Measurements from ENCODE around the gene CRYGS.
"Not testable (repeated sequence)": the region's sequence is repeated elsewhere in the genome, so short reads cannot be mapped to it uniquely, and the experiment has no call there.

Gene CRYGS

DNA sequence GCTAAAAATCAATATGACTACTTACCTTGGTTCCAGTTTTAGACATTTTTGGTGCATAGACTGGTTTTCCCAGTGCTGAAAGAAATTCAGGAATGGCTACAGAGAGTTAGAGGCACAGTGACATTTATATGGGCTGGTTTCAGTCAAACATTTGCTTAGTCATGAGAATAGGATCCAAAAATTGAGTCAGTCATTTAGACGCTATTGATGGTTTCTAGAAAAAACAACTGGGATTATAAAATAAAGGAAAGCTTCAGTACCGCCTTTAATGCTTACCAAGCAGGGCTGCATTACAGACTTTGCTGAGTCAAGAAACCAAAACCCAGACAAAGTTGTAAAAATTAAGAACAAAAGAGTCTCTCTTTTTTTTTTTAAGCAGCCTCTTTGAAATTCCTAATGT is at the start of gene CRYGS:
Gene CRYGS, minus strand, starts transcription at position 100 of the 400 bp plus-strand sequence. Its CDS starts 54 bp downstream, at position 46.
- no peak for DNase-seq

DNA sequence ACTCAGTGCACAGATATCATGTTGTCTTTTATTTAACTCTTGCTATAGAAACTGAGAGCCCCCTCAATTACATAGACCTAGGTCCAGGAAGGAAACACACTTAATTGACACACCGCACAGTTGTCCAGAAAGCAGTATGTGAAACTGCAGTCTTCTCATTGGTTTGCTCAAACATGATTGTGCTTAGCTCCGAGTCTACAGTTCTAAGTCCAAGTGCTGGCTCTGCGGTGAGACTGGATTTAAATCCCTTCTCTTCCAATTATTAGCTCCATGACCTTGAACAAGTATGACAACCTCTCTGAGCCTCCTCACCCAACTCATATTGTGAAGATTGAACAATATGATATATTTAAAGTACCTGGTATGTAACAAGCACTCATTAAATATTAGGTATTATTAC is 49.7 kb upstream of the CRYGS start:
- DNase-seq: no peak

DNA sequence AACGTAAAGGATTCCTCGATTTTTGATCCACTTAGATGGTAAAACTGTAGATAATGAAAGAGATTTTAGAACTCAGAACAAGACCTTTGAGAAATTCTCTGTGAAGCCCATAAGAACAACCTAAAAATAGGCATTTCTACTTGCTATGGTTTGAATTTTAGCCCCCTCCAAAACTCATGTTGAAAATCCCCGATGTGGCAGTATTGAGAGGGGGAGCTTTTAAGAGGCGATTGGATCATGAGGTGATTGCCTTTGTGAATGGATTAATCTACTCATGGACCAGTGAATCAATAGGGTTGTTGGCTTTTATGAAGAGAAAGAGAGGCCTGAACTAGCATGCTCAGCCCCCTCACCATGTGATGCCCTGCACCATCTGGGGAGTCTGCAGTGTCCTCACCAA is 48.5 kb upstream of the CRYGS start:
- no peak for DNase-seq

DNA sequence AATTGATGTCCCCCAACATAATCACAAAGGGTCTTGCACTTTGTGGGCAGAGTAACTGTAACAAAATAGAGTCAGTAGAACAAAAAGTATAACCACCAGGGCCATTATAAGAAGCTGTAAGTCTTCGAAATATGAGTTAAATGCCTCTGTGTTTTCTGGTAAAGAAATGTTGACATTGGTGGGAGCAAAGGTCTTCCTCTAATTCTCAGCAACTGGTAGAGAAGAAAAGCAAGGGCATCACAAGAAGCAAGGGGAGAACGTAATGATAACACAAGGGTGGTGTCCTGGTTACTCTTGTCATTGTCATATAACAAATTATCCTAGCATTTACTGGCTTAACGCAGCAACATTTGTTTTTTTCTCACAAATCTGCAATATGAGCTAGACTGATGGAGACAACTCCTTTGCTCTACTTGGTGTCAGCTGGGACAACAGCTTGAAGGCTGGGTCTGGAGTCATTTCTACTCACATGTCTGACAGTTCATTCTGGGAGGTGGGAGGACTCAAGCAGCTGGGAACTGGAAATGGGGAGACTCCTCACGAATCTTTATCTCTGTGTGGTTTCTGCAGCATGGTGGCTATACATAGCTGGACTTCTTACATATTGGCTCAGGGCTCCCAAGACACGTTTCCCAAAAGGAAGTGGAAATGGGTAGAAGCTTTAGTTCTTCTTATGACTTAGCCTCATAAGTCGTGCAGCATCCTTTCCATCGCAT is 46.6 kb upstream of the CRYGS start:
- DNase-seq: no peak

DNA sequence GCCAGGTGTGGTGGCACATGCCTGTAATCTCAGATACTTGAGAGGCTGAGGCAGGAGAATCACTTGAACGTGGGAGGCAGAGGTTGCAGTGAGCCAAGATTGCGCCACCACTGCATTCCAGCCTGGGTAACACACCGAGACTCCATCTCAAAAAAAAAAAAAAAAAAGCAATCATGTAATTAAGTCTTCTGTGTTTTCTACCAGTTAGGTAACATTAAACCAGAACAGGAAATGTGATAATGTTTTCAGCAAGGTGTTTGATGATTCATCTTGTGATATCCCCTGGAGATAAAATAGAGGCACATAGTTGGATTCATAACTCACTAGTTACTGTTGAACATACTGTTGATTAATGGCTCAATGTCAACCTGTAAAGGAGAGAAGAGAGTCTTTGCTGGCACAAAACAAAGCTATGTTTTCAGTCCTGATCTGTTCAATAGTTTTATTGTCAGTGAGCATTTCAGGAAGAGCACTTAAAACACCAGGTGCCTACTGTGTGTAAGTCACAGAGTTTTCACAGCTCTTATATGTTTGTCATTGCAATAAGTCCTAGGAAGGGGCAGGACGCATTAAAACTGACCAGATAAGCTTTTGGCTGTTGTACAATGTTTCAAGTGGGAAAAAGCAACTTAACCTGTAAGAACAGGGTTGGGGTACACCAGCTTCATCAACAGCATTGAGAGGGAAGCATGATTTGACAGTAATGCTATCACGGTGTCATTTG is 45.8 kb upstream of the CRYGS start:
- no peak for DNase-seq

DNA sequence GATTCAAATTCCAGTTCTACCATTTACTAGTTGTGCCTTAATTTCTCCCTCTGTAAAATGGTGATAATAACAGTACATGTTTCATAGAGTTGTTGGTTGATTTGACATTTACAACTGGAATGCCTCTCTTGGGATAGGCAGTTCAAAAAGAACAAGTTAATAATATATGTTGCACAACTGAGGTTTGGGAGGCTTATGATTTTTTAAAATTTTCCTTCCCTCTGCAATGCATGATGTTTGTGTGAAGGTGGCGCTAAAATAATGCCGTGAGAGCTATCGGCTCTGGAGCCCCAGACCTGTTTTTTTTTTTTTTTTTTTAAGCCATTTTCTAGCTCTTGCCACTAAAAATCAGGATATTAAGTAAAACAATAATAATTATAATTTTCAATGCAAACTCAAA is 44.9 kb upstream of the CRYGS start:
- DNase-seq: no peak

DNA sequence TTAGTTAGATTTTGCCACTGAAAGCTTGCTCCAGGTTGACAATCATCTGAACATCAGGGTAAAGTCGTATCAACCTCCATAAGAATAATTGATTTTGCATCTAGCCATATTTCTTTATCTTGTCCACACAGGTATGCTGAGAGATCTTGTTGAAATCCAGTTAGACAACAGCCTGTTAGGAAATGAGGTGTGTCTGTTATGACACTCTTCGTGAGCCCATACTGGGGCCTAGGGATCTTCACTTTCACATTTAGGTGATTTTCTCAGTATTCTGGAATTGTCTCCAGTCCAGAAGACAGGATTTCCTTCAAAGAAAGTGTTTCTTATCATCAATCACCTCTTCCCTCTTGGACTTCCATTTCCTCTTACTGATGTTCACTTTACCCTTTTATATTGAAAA is 44.5 kb upstream of the CRYGS start:
- no peak for DNase-seq

DNA sequence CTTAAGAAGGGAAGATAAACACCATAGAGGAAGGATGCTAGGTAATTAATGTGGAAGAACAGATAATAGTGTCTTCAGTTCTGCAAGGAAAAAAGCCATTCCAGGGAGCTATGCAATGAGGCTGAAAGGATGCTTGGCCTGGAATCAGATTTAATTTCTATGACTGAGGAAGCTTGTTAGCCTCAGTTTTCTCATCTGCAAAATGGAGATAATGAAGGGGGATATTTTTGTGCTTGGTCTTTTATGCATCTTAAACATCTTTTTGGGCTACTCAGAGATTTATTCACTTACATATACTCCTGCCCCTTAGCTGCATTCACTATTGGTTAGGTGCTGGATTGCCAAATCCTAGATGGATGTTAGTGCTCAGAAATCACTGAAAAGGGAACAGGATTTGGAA is 43.0 kb upstream of the CRYGS start:
- DNase-seq: no peak

DNA sequence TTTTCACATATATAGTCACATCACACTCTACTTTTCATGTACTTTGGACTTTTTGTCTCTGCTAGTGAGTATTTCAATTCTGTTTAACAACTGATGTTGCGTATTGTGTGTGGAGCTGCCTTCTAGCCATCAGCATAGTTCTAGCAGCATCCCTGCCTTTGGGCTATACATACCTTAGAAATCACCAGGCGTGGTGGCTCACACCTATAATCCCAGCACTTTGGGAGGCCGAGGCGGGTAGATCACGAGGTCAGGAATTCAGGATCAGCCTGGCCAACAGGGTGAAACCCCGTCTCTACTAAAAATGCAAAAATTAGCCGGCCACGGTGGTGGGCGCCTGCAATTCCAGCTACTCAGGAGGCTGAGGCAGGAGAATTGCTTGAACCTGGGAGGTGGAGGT is 42.1 kb upstream of the CRYGS start:
- not testable (repeated sequence) for DNase-seq

DNA sequence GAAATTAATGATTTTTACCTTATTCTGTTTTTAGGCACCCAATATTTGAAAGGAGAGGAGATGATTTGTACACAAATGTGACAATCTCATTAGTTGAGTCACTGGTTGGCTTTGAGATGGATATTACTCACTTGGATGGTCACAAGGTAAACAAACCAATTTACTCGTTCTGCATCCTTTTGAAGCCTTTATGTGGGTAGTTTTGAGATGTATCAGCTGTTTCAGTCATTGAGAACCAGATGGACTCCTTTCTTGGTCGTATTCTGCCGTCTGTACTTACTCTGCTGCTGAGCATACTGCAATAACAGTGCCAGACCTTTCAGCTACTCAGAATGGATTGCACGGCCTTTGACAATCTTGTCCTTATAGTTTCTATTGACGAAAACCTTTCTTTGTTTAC is 39.7 kb upstream of the CRYGS start:
- DNase-seq: no peak

DNA sequence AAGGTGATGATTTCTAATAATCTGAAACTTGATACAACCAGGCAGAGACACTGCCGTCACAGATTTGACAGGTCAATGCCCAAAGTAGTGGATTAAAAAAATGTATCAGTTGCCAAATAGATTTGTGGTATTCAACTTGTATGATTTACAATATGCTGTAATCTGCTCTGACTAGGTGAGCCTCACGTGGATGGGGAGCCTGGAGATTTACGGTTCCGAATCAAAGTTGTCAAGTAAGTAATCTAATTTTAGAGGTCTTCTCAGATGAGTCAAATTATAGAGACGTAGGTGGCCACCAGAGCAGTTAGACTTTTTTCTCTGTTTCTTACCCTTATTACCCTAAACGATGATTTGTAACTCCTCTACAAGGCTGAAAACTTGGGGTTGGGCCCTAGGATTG is 38.4 kb upstream of the CRYGS start:
- no peak for DNase-seq

DNA sequence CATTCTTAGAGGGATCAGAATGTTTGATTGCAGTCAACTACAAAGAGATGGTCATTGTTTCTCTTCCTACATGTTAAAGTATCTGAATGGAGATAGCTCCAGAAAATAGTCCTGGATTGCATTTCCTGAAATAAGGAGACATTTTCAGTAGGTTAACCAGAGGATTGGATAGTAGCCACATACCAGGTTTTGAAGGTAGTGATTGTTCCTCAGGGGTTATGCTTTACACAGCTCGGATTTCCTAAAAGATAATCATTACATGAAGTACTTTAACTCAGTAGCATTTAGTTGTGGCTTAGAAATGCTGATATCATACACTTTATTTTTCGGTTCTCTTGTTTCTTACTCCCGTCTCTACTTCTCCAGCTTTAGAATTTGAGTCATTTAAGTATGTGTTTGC is 36.6 kb upstream of the CRYGS start:
- DNase-seq: no peak

DNA sequence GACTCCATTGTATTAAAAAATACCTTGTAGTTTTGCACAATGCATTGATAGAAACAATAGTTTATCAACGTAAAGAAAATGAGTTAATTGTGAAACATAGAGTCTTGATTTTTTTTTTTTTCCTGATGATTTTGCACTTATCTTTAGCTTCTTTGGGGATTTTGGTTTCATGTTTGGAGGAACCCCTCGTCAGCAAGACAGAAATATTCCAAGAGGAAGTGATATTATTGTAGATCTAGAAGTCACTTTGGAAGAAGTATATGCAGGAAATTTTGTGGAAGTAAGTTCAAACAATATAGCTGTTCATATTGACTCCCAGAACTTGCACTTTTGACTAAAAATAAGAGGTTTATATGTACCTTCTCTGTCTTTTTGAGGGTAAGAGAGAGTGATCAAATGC is 33.3 kb upstream of the CRYGS start:
- DNase-seq: no peak

DNA sequence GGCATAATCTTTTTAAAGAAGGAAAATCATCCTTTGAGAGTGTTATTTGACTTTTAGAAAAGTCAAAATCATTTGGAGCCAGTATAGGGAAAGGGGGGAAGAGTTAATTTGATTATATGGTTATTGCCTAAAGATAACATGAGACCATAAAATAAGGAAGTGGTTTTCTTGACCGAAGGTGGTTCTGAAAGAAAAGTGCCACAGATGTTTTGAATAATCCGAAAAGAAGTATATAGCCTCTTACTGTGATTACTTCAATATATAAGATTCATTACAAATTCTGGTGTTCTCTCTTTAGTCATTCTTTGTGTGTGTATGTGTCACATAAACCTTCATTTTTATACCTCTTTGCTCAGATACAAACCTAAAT is 27.4 kb upstream of the CRYGS start:
- no peak for DNase-seq

DNA sequence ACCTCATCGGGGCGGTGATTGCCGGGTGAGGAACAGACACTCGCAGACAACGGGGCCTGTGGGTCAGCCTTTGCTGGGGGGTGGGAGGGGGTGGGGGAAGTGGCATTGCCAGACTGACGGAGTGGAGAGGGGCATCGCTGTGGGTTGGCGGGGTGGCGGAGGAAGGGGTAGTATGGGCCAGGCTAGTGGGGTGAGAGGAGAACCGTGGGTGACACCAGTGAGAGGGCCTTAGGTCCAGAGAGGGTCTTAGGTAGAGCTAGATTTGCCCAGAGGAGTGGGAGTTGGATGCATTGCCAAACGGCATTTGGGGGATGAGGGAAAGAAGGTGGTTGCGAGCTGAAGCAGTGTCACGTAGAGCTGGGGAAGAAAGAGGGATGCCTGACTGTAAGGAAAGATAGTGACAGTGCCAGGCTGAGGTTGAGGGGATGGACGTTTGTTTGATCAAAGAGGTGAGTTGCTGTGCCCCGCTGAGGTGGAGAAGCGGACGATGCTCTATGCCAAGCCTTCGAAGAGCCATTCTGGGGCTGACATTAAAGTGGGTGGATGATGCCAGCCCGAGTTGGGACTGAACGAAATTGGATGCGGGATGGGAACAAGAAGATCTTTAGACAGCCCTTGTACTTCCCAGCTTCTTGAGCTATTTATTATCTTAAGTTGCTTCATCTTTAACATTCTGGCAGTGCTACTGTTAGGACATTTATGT is 26.9 kb upstream of the CRYGS start:
- DNase-seq: no peak

DNA sequence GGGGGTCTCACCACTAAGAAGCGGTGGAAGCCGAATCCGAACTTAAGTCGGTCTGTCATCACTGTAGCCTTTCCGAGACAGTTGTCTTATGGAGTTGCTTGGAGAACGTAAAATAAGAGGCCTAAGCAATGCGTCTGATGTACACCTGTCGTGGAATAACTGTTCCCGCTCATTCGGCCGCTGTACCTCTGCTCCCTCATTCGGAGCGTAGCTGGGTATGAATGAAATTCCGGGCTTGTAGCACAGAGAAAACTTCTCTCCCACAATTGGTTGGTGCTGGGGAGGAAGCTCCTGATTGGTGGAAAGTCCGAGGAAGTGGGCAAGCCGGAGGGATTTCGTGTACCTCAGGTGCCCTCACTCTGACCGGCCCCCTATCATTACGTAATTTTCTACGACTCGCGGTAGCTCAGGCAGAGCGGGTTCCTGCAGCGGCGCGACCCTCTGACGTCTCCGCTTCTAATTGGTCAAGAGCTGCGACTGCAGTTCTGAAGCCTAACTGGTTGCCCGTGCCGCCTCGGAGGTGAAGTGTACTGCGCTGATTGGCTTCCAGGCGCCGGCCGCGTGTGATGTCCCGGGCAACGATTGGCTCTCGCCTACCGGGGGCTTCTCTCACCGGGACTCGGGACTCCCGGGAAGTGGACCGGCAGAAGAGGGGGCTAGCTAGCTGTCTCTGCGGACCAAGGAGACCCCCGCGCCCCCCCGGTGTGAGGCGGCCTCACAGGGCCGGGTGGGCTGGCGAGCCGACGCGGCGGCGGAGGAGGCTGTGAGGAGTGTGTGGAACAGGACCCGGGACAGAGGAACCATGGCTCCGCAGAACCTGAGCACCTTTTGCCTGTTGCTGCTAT is 26.1 kb upstream of the CRYGS start, which contains the start of gene DNAJB11:
Gene DNAJB11, plus strand, starts transcription at position 625 of the 845 bp plus-strand sequence. Its CDS starts 178 bp downstream, at position 803.
- peak; percentile 97 for DNase-seq

DNA sequence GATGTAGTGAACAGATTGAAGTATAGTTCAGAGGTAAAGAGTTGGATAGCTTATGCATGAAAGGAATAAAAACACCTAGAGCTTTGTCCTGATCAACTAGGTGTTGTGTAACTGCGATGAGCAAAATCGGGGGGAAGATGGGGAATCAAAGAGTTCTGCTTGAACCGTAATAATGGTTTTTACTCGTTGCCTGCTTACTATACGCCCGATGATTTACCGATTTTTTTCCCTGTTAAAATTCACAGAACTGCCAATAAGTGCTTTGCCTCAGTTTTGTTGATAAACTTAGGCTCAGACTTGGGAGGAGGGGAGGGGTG is 25.6 kb upstream of the CRYGS start:
- DNase-seq: no peak

DNA sequence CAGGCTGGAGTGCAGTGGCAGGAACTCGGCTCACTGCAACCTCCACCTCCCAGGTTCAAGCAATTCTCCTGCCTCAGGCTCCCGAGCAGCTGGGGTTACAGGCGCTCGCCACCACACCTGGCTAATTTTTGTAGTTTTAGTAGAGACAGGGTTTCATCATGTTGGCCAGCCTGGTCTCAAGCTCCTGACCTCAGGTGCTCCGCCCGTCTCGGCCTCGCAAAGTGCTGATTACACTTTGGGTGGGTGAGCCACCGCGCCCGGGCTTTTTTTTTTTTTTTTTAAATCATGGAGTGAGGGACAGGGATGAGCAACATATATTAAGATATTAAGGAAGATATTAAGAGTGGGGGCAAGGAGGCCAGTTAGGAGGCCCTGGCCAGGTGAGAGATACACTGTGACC is 25.2 kb upstream of the CRYGS start:
- not testable (repeated sequence) for DNase-seq

DNA sequence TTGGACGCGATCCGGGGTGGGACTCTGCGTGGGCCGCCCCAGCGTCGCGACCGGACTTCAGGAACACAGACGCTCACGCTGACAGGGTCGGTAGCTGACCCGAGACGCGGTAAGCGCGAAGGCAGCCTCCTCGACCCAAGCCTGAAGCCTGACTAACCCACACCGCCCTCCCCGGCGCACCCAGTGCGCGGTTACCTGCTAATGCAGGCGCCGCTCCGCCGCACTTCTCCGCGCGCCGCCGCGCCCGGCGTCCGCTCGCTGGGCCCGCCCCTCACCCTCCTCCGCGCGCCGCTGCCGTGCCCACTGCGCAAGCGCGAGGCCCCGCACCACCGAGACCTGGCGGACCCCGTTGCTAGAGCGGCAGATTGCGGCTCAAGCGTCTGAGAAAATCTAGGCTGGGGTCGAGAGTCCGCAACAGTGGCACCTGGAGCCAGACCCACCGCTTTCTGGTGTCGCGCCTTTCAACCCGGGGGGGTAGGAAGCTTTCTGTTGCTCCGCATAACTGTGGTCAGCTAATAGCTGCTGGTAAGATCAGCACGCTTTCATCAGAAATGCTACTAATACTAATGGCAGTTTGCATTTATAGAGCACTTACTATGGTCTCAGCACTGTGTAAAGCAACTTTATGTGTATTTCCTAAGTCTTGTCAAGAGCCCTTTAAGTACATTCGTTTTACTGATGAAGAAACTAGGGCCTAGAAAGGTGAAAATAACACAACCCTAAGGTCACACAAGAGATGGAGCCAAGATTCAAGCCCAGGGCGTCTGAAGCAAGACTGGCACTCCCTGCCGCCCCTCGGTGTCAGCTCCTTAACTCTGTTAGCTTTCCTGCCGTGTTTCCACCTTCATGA is 23.1 kb upstream of the CRYGS start, which contains the start of gene TBCCD1:
Gene TBCCD1, minus strand, starts transcription at position 268 of the 850 bp plus-strand sequence. CDS start 3,010 bp downstream, outside the sequence.
- DNase-seq: peak; percentile 26

DNA sequence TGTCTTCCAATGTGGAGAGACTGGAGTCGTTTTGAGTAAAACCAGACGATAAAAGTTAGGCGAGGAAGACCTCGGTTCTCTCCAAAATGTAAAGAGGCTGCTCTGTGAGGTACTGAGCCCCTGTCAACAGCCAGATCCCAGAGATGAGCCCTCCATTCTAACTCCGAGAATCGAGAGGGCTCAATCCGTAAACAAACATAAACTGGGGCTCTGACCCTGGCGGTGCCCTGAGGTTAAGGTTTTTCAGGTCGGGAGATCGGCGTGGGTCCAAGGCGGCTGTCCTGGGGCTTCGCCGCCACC is 22.5 kb upstream of the CRYGS start:
- DNase-seq: no peak

DNA sequence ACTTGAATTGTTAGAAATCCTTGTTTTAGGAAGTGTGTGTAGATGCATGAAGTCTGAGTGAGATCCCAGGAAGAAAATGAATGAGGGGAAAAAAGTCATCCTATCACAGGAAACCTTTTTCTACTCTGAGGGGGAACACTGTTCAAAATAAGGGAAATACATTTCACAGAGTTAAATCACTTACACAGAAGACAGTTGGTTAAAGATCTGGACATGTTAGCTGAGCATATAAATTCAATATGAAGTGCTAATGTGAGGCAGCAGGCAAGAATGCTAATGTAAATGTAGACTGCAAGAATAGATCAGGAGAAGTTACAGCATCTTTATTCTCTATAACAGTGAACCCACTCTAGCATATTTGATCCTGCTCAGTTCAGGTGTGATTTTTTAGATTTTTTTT is 20.4 kb upstream of the CRYGS start:
- no peak for DNase-seq

DNA sequence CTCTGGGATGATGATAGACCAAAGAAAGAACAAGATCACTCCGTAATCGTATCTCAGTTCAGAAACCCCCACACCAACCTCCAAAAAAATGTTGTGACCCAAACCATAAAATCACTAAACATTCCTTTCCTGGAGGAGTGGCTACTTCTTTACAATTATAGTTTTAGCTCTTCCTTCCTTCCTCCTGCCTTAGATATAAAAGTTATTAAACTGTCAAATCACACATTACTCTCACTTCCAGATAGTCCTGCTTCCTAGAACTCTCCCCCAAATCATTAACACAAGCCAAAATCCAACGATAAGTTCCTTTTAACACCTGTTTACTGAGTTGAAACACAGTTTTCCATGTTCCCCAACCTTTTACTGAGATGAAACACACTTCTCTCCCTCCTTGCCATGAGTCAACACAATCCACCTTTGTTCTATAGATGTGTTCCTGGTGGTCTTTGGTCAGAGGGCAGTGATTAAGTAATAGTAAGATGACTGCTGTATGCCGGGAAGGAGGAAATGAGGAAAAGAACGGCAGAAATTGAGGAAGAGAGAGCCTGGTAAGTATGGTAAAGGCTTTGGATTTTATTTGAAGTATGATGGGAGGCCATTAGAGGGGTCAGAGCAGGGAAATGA is 8.3 kb upstream of the CRYGS start:
- DNase-seq: no peak

All from NCI-H187 treated with DMSO at 0.1 percent for 48 hours (cell line).